AG09309 (cell line): ENCODE results near the gene SMG7.

Source experiments
- DNase-seq: peaks from one replicate; pipeline ENCODE4 v3.0.0-alpha.2; 2010; ENCODE audit warnings: low read depth
- H3K4me3 ChIP-seq: 2 replicates; pipeline ENCODE4 v1.5.1; 2011; ENCODE audit warnings: mild to moderate bottlenecking, low read depth, low read length, moderate library complexity; ENCODE audit not compliant: control insufficient read depth
- TF ChIP-seq, protein P1 (sequence below): IDR thresholded peaks from 2 replicates; pipeline ENCODE4 v1.5.1; 2011; ENCODE audit warnings: mild to moderate bottlenecking, low read depth, low read length, inconsistent platforms; ENCODE audit not compliant: insufficient read depth, control insufficient read depth; ENCODE audit errors: missing control alignments

The SMG7 gene

DNA sequence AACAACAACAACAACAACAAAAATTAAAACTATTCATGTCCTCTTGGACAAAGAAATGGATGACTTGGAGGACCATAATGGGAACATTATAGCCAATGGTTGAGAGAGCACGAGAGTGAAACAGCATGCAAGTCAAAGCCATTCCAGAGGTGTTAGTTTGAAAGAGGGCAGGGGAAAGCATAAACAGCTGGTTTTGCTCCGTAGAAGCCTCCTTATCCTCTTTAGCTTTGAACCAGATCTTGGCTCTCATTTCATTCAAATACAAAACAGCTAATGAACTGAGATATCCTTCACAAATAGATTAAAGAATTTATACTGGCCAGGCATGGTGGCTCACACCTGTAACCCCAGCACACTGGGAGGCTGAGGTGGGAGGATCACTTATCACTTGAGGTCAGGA lies 8.7 kb upstream of the SMG7 start:
- DNase-seq = no peak
- TF ChIP-seq, protein P1, sequence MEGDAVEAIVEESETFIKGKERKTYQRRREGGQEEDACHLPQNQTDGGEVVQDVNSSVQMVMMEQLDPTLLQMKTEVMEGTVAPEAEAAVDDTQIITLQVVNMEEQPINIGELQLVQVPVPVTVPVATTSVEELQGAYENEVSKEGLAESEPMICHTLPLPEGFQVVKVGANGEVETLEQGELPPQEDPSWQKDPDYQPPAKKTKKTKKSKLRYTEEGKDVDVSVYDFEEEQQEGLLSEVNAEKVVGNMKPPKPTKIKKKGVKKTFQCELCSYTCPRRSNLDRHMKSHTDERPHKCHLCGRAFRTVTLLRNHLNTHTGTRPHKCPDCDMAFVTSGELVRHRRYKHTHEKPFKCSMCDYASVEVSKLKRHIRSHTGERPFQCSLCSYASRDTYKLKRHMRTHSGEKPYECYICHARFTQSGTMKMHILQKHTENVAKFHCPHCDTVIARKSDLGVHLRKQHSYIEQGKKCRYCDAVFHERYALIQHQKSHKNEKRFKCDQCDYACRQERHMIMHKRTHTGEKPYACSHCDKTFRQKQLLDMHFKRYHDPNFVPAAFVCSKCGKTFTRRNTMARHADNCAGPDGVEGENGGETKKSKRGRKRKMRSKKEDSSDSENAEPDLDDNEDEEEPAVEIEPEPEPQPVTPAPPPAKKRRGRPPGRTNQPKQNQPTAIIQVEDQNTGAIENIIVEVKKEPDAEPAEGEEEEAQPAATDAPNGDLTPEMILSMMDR = no peak
- no peak overlapping the region for H3K4me3 ChIP-seq

DNA sequence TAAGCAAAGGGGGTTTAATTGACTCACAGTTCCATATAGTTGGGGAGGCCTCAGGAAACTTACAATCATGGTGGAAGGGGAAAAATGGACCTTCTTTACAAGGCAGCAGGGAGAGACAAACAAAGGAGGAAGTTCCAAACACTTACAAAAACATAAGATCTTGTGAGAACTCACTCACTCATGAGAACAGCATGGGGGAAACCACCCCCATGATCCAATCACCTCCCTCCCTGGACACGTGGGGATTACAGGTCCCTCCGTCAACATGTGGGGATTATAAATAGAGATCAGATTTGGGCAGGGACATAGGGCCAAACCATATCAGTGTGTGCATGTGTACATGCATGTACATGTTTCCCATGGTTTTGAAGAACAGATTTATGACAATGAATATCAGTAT lies 5.5 kb upstream of the SMG7 start:
- TF ChIP-seq, protein P1 = no peak
- no peak overlapping the region for H3K4me3 ChIP-seq
- no peak for DNase-seq

DNA sequence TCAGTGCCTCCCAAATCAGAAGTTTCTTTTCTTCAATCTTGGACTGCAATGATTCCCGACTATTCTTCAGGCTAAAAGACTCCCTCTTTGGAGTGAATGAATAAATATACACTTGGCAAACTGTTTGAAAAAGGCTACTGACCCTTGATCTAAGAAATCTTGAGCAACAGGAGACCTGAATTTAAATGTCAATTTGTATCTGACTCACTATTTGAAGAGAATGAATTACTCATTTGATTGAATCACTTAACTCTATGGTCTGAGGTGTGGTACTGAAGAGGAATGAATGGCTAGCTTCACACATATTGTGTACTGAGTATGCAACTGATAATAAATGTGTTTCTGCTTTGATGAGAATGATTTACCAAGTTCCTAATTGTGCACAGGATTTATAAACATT lies 4.6 kb upstream of the SMG7 start:
- TF ChIP-seq, protein P1 = no peak
- no peak overlapping the region for H3K4me3 ChIP-seq
- no peak for DNase-seq

DNA sequence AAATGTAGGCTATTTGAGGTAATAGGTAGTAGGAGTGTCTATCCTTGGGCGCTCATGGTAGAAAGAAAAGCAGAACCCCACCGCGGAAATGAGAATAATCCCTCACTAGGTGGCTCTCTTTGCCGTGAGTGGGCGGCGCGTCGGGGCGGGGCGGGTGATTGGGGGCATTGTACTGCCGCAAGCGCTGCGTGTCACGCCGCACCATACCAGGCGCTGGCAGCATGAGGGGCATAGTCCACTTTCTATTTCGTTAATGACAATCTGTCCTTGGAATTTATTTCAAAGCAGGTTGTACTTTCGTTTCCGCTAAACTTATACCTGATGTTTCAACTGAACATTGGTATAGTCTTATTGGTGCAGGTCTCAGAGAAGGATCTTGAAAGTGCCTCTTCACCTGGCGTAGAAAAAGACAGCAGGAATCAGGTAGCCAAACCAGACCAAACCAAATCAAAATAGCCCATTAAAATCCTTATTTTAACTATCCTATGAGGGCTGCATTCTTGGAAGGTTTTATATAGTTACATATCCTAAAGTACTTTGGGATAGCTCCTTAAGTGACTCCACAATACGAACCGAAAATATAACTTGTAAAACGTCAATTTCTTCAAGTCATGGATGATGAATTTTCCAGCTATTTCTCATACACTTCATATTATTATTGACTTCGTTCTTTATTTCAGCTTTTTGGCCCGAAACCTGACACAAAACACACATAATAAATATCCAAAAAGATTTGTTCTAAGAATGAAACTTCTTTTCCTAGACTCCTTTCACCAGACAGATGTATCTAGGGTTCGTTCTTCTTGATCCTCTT lies 1.9 kb upstream of the SMG7 start:
- TF ChIP-seq, protein P1 = peak; percentile 54
- peak; percentile 8 for DNase-seq
- H3K4me3 ChIP-seq = peak overlapping the region; percentile 98

- peak overlapping the region; percentile 98 for H3K4me3 ChIP-seq
- TF ChIP-seq, protein P1 = no peak
- peak; percentile 10 for DNase-seq
Observed at GRCh38 chr1:183470961-183471742, 1.1 kb upstream of the SMG7 start.

DNA sequence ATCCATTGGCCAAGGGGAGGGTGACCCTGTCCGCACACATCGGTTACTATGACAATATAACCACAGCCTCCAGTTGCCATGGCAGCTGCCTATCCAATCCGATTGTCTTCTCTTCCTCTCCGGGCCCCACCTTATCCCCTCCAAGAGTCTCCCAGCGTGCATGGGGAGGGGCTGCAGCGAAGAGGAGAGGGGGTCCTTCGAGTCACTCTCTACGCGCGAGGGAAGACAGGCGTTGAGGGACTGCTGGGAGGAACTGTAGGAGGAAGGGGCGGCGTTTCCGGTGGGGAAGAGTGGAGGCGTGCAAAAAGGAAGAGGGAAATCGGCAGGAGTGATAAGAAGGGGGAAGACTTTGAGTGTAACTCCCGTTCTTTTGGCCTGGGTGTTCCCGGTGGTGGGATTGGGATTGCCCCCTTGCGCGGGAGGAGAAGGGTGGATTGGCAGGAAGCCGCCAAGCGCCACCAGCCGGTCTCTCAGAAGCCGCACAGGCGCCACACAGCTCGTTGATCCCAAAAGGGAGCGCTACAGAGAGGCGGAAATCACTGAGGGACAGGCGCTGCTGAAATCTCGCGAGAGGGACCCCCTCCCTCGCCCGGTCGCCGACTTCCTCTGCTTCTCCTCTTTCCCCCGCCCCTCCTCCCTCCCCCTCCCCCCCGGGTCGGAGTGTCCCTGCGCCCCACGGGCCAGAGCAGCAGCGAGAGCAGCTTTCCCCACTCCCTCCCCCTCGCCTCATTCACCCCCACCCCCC lies 384 bp upstream of the SMG7 start:
- TF ChIP-seq, protein P1 = no peak
- peak overlapping the region; percentile 98 for H3K4me3 ChIP-seq

More for the DNA sequence above, 384 bp upstream of the SMG7 start:
- peak; percentile 91 for DNase-seq
